Right lobe of liver (tissue), 6 donors: ENCODE measurements around the gene SCD. TPM values are rescaled to one million over a fixed set of nuclear protein-coding genes. Genes with fewer than 3 reads are reported as not detected.

Source experiments
- ATAC-seq, 4 donors: fragments of 200-7000 bp; cut with Tn5 transposase; one replicate each; pipeline ENCODE4 v1.9.1; 2020; ENCODE audit warnings: mild to moderate bottlenecking in 4 of 4, moderate library complexity in 4 of 4
- DNase-seq, 3 donors: peaks; one replicate each; pipeline ENCODE4 v3.0.0-alpha.2; 2020
- H3K27ac ChIP-seq, 3 donors: fragments of 200-600 bp; one replicate each; pipeline ENCODE4 v1.8.0; 2022
- H3K27me3 ChIP-seq, 2 donors: fragments of 200-600 bp; one replicate each; pipeline ENCODE4 v1.8.0; 2022
- H3K36me3 ChIP-seq, 4 donors: fragments of 200-600 bp; sonication (generic) in 1 of 4; one replicate each; pipeline versions ENCODE4 v1.5.1 to v1.8.0; 2017 to 2022; ENCODE audit warnings: control low read depth in 1 of 4
- H3K4me1 ChIP-seq, 4 donors: fragments of 200-600 bp; sonication (generic) in 1 of 4; one replicate each; pipeline versions ENCODE4 v1.5.1 to v1.8.0; 2017 to 2022; ENCODE audit warnings: control low read depth in 1 of 4
- H3K4me3 ChIP-seq, 3 donors: fragments of 200-600 bp; one replicate each; pipeline ENCODE4 v1.8.0; 2022
- H3K9me3 ChIP-seq, 4 donors: fragments of 200-600 bp; sonication (generic) in 1 of 4; one replicate each; pipeline versions ENCODE4 v1.5.1 to v1.8.0; 2017 to 2022; ENCODE audit warnings: control low read depth in 1 of 4
- CTCF ChIP-seq, 4 donors: fragments of 200-600 bp in 3 of 4; fragments of 450-650 bp in 1 of 4; IDR thresholded peaks; one replicate each; pipeline versions ENCODE4 v1.5.1 to v1.8.0; 2016 to 2022; ENCODE audit warnings: antibody characterized with exemption in 4 of 4, mild to moderate bottlenecking in 2 of 4
- POLR2A ChIP-seq: fragments of 450-650 bp; IDR thresholded peaks from one replicate; pipeline ENCODE4 v1.6.1; 2017; ENCODE audit warnings: antibody characterized with exemption, mild to moderate bottlenecking
- WGBS: methylation state at CpG from one replicate; pipeline ENCODE4 v1.1.6; 2018; ENCODE audit warnings: low coverage, low lambda C conversion rate; ENCODE audit not compliant: insufficient coverage; ENCODE audit errors: missing lambda C conversion rate; 5-methylcytosine and 5-hydroxymethylcytosine counted together
- intact Hi-C, 2 donors: fragments of 100-400 bp; cut with DNase I; formaldehyde crosslinking; loops; one replicate each; pipeline versions ENCODE4 v1.11.2 to v1.14.1; 2022
- total RNA-seq, 6 experiments: library from RNA; depleted of rRNA in 2 of 6; stranded (reverse); fragments of >200 nt in 2 of 6; fragmentation: NEBNext Ultra II Directional in 3 of 6; extraction: Animal tissue kit (Norgen Biotek cat#: 25700) in 3 of 6; gene quantifications; one replicate each; pipeline versions ENCODE4 v1.1.0 to v1.2.4, GENCODE V29; 2016 to 2023
- donor health status: DM: no; HTN: yes; CAD: no.
- donor health status: DM: no; HTN: no; CAD: no.
- donor health status: DM: no; HTN: no; CAD: no.
- donor health status: DM: no; HTN: yes; CAD: no.
- donor health status: DM: no; HTN: yes; CAD: no.

SCD gene
- total RNA-seq, 6 experiments from 2014 or later: 38.3 to 599 (median 220) TPM

GRCh38 chr10:100360234-100360633, 13.2 kb downstream of the SCD start:
- DNase-seq: no peak
- no peaks in the 10 kb centered on the region for H3K27me3 ChIP-seq
- intact Hi-C loops: no loop called here

GRCh38 chr10:100362570-100363496, 15.8 kb downstream of the SCD start:
- ATAC-seq (peak; percentile 46 to 76 (median 66)), DNase-seq (peak; percentile 62 to 88 (median 87))
- H3K27ac ChIP-seq: peak overlapping the region in 2 of 3 donors; percentile 38 to 45
- H3K36me3 ChIP-seq: peaks cover 0 to 15% (median 0%) of the 10 kb centered on the region in 4 donors
- WGBS: 39% methylated on average over 4 of the region's 6 CpGs
- no peaks in the 10 kb centered on the region for H3K9me3 ChIP-seq
- H3K4me1 ChIP-seq: peaks cover 0 to 75% (median 26%) of the 10 kb centered on the region in 4 donors
- TF ChIP-seq CTCF (IDR thresholded peaks at IDR 0.05): no peak
- no peak for TF ChIP-seq POLR2A
- no peaks in the 10 kb centered on the region for H3K27me3 ChIP-seq
- intact Hi-C loops: no loop called here
- no peak overlapping the region for H3K4me3 ChIP-seq

More at GRCh38 chr10:100360234-100360633, 13.2 kb downstream of the SCD start:
- no peak overlapping the region for H3K4me3 ChIP-seq
- peaks cover 0 to 36% (median 0%) of the 10 kb centered on the region in 4 donors for H3K36me3 ChIP-seq
- no peak for TF ChIP-seq POLR2A
- TF ChIP-seq CTCF (IDR thresholded peaks at IDR 0.05): no peak
- WGBS: 58% methylated on average over 6 of the region's 6 CpGs
- no peak for ATAC-seq
- H3K4me1 ChIP-seq: peaks cover 0 to 77% (median 27%) of the 10 kb centered on the region in 4 donors
- no peaks in the 10 kb centered on the region for H3K9me3 ChIP-seq
- H3K27ac ChIP-seq: peak overlapping the region in 2 of 3 donors; percentile 17 to 62

GRCh38 chr10:100364175-100364574, 17.1 kb downstream of the SCD start:
- WGBS: 51% methylated on average over 3 of the region's 3 CpGs

More at GRCh38 chr10:100364175-100364574, 17.1 kb downstream of the SCD start:
- Histone ChIP-seq H3K27me3 (no peaks in the 10 kb centered on the region), H3K4me3 (no peak overlapping the region), H3K4me1 (peaks cover 0 to 65% (median 18%) of the 10 kb centered on the region in 4 donors), H3K27ac (peak overlapping the region in 1 of 3 donors; percentile 57), H3K36me3 (peaks cover 0 to 15% (median 0%) of the 10 kb centered on the region in 4 donors), H3K9me3 (no peaks in the 10 kb centered on the region)
- no peak for ATAC-seq
- DNase-seq: no peak
- TF ChIP-seq POLR2A (no peak), CTCF (IDR thresholded peaks at IDR 0.05) (no peak)
- intact Hi-C loops: no loop called here
